H9 (cell line): ENCODE data around the gene GRK1. TPM values are rescaled to one million over a fixed set of nuclear protein-coding genes. Genes with fewer than 3 reads are reported as not detected.

ENCODE experiments used
- DNase-seq: peaks from one replicate; pipeline ENCODE4 v3.0.0-alpha.2; 2017
- H2AFZ ChIP-seq: one replicate; pipeline ENCODE4 v1.6.1; 2013; ENCODE audit warnings: mild to moderate bottlenecking, low read length, control low read depth, moderate library complexity
- H2AK5ac ChIP-seq: 2 replicates; pipeline ENCODE4 v1.6.1; 2013; ENCODE audit warnings: low read length, control low read depth, mixed read lengths; ENCODE audit not compliant: insufficient read length
- H2BK120ac ChIP-seq: one replicate; pipeline ENCODE4 v1.6.1; 2013; ENCODE audit warnings: low read depth, mild to moderate bottlenecking, low read length, control low read depth, inconsistent platforms; ENCODE audit not compliant: poor library complexity, severe bottlenecking
- H2BK12ac ChIP-seq: 2 replicates; pipeline ENCODE4 v1.6.1; 2013; ENCODE audit warnings: low read length, control low read depth, mixed read lengths, low read depth; ENCODE audit not compliant: insufficient read length
- H2BK15ac ChIP-seq: 2 replicates; pipeline ENCODE4 v1.6.1; 2013; ENCODE audit warnings: low read depth, low read length, control low read depth
- H2BK20ac ChIP-seq: one replicate; pipeline ENCODE4 v1.6.1; 2013; ENCODE audit warnings: low read depth, mild to moderate bottlenecking, low read length, control low read depth, inconsistent platforms; ENCODE audit not compliant: poor library complexity, severe bottlenecking
- H2BK5ac ChIP-seq: 2 replicates; pipeline ENCODE4 v1.6.1; 2013; ENCODE audit warnings: low read length, control low read depth, mixed read lengths; ENCODE audit not compliant: insufficient read length
- H3K14ac ChIP-seq: 2 replicates; pipeline ENCODE4 v1.6.1; 2013; ENCODE audit warnings: low read length, control low read depth; ENCODE audit not compliant: insufficient read depth
- H3K18ac ChIP-seq: 2 replicates; pipeline ENCODE4 v1.6.1; 2013; ENCODE audit warnings: low read depth, mild to moderate bottlenecking, mixed read lengths, low read length, control low read depth; ENCODE audit not compliant: insufficient read length
- H3K23ac ChIP-seq: 2 replicates; pipeline ENCODE4 v1.6.1; 2013; ENCODE audit warnings: low read length, control low read depth, mixed read lengths, low read depth; ENCODE audit not compliant: insufficient read length
- H3K23me2 ChIP-seq: 2 replicates; pipeline ENCODE4 v1.6.1; 2013; ENCODE audit warnings: low read depth, mild to moderate bottlenecking, mixed read lengths, low read length, control low read depth; ENCODE audit not compliant: insufficient read length, poor library complexity, severe bottlenecking
- H3K27ac ChIP-seq: 2 replicates; pipeline ENCODE4 v1.5.1; 2013; ENCODE audit warnings: low read length, control low read depth, mixed read lengths, low read depth; ENCODE audit not compliant: insufficient read length
- H3K27me3 ChIP-seq: 2 replicates; pipeline ENCODE4 v1.6.1; 2013; ENCODE audit warnings: low read length, control low read depth, inconsistent platforms; ENCODE audit not compliant: insufficient read depth
- H3K4ac ChIP-seq: 2 replicates; pipeline ENCODE4 v1.6.1; 2013; ENCODE audit warnings: low read depth, mild to moderate bottlenecking, control low read depth, inconsistent platforms, low read length, moderate library complexity
- H3K4me1 ChIP-seq: 2 replicates; pipeline ENCODE4 v1.6.1; 2013; ENCODE audit warnings: low read length, control low read depth, inconsistent platforms; ENCODE audit not compliant: insufficient read depth
- H3K4me2 ChIP-seq: 2 replicates; pipeline ENCODE4 v1.6.1; 2013; ENCODE audit warnings: low read length, control low read depth, mixed read lengths; ENCODE audit not compliant: insufficient read length, insufficient read depth
- H3K56ac ChIP-seq: 2 replicates; pipeline ENCODE4 v1.6.1; 2013; ENCODE audit warnings: low read depth, mild to moderate bottlenecking, mixed read lengths, low read length, control low read depth; ENCODE audit not compliant: insufficient read length
- H3K79me1 ChIP-seq: 2 replicates; pipeline ENCODE4 v1.6.1; 2013; ENCODE audit warnings: low read depth, mild to moderate bottlenecking, moderate library complexity, low read length, control low read depth, inconsistent platforms; ENCODE audit not compliant: insufficient read depth, poor library complexity, severe bottlenecking
- H3K79me2 ChIP-seq: 2 replicates; pipeline ENCODE4 v1.6.1; 2013; ENCODE audit warnings: low read length, control low read depth, inconsistent platforms; ENCODE audit not compliant: insufficient read depth
- H3K9ac ChIP-seq: 2 replicates; pipeline ENCODE4 v1.6.1; 2013; ENCODE audit warnings: low read length, control low read depth, mixed read lengths; ENCODE audit not compliant: insufficient read length; ENCODE audit errors: extremely low read depth
- H3K9me3 ChIP-seq: one replicate; pipeline ENCODE4 v1.6.1; 2013; ENCODE audit warnings: low read depth, low read length, inconsistent platforms; ENCODE audit not compliant: control insufficient read depth
- H3T11ph ChIP-seq: one replicate; pipeline ENCODE4 v1.6.1; 2013; ENCODE audit warnings: mild to moderate bottlenecking, low read length, control low read depth, inconsistent platforms
- H4K20me1 ChIP-seq: one replicate; pipeline ENCODE4 v1.6.1; 2013; ENCODE audit not compliant: control insufficient read depth, insufficient read length, insufficient read depth
- H4K5ac ChIP-seq: 2 replicates; pipeline ENCODE4 v1.6.1; 2013; ENCODE audit warnings: low read depth, mild to moderate bottlenecking, mixed read lengths, low read length, control low read depth; ENCODE audit not compliant: insufficient read length
- H4K8ac ChIP-seq: replicated peaks from 2 replicates; pipeline ENCODE4 v1.6.1; 2013; ENCODE audit warnings: low read length, control low read depth, mixed read lengths, low read depth; ENCODE audit not compliant: insufficient read length
- H4K91ac ChIP-seq: 2 replicates; pipeline ENCODE4 v1.6.1; 2013; ENCODE audit warnings: low read depth, mild to moderate bottlenecking, moderate library complexity, mixed read lengths, low read length, control low read depth; ENCODE audit not compliant: insufficient read length
- H3K27ac Mint-ChIP-seq, 3 experiments: 2 replicates in 2 of 3; 3 replicates in 1 of 3; pipeline ENCODE4 v1.8.0; 2020 to 2021; ENCODE audit warnings: mixed read lengths in 3 of 3, mild to moderate bottlenecking in 1 of 3, moderate library complexity in 1 of 3
- H3K27me3 Mint-ChIP-seq: 2 replicates; pipeline ENCODE4 v1.8.0; 2021; ENCODE audit warnings: low read depth, mild to moderate bottlenecking, moderate library complexity, mixed read lengths
- H3K36me3 Mint-ChIP-seq, 3 experiments: 2 replicates in 2 of 3; 3 replicates in 1 of 3; pipeline ENCODE4 v1.8.0; 2020 to 2021; ENCODE audit warnings: low read depth in 3 of 3, mixed read lengths in 3 of 3; ENCODE audit not compliant: insufficient read depth in 1 of 3
- H3K4me1 Mint-ChIP-seq, 2 experiments: 2 replicates each; pipeline ENCODE4 v1.8.0; 2020; ENCODE audit warnings: mixed read lengths in 2 of 2
- H3K4me3 Mint-ChIP-seq, 2 experiments: 2 replicates in 1 of 2; 3 replicates in 1 of 2; pipeline ENCODE4 v1.8.0; 2020 to 2021; ENCODE audit warnings: mild to moderate bottlenecking in 2 of 2, mixed read lengths in 2 of 2, moderate library complexity in 1 of 2
- H3K9me3 Mint-ChIP-seq, 2 experiments: 2 replicates in 1 of 2; 3 replicates in 1 of 2; pipeline ENCODE4 v1.8.0; 2020; ENCODE audit warnings: mild to moderate bottlenecking in 2 of 2, mixed read lengths in 2 of 2, moderate library complexity in 1 of 2
- CTCF ChIP-seq: fragments of 200-600 bp; sonication (generic); conservative IDR thresholded peaks from 3 replicates; pipeline ENCODE4 v1.8.0; 2021; ENCODE audit warnings: antibody characterized with exemption, mild to moderate bottlenecking
- WGBS: extraction: QIAGEN DNeasy Blood & Tissue Kit; methylation state at CpG from one replicate; pipeline ENCODE4 v1.1.7; 2013; ENCODE audit warnings: missing lambda C conversion rate, low lambda C conversion rate, mixed read lengths; ENCODE audit not compliant: insufficient read length; ENCODE audit errors: extremely low coverage; 5-methylcytosine and 5-hydroxymethylcytosine counted together
- total RNA-seq: library from RNA; stranded (reverse); gene quantifications from 2 replicates; pipeline ENCODE4 v1.2.1, GENCODE V29; 2021

The GRK1 gene
- total RNA-seq, 1 experiment from 2014 or later, result 0.31 TPM

- WGBS, result no CpG with 5 or more reads among the region's 55 CpGs
These were observed 66.2 kb downstream of the GRK1 start for GRCh38 chr13:113732961-113733950.

More at GRCh38 chr13:113732961-113733950, 66.2 kb downstream of the GRK1 start:
- Histone ChIP-seq H3K79me1 (no peaks in the 10 kb centered on the region), H3K79me2 (no peaks in the 10 kb centered on the region), H3K56ac (no peak overlapping the region), H3K14ac (no peak overlapping the region), H2BK120ac (no peak overlapping the region), H2AFZ (no peak overlapping the region), H4K5ac (no peak overlapping the region), H3K23ac (no peak overlapping the region), H3K27ac (no peak overlapping the region), H3K9ac (no peak overlapping the region), H3K18ac (no peak overlapping the region), H3K9me3 (no peaks in the 10 kb centered on the region), H3T11ph (no peak overlapping the region), H2BK5ac (no peak overlapping the region), H2BK20ac (no peak overlapping the region), H2BK12ac (no peak overlapping the region), H3K4ac (no peak overlapping the region), H4K8ac (no peak overlapping the region), H4K91ac (no peak overlapping the region), H3K4me1 (no peaks in the 10 kb centered on the region), H3K4me2 (no peak overlapping the region), H3K23me2 (no peaks in the 10 kb centered on the region), H2AK5ac (no peak overlapping the region), H3K27me3 (no peaks in the 10 kb centered on the region), H2BK15ac (no peak overlapping the region), H4K20me1 (no peaks in the 10 kb centered on the region)
- peak overlapping the region in 1 of 3 experiments; percentile 40; a peak in 1 of 7 replicates for H3K27ac Mint-ChIP-seq
- peaks cover 0 to 3% (median 0%) of the 10 kb centered on the region in 3 experiments; a peak in 1 of 7 replicates for H3K36me3 Mint-ChIP-seq
- H3K4me1 Mint-ChIP-seq, result no peaks in the 10 kb centered on the region
- TF ChIP-seq CTCF, result no peak
- no peak overlapping the region; a peak in 1 of 5 replicates for H3K4me3 Mint-ChIP-seq
- peaks cover 4% of the 10 kb centered on the region for H3K27me3 Mint-ChIP-seq
- H3K9me3 Mint-ChIP-seq, result peaks cover 5 to 10% of the 10 kb centered on the region in 2 experiments; a peak in 3 of 5 replicates
- DNase-seq, result no peak
